GM18907 (cell line): ENCODE measurements around the gene ILF3.
"Not testable (repeated sequence)": the region's sequence is repeated elsewhere in the genome, so short reads cannot be mapped to it uniquely, and the experiment has no call there.

Experiments used
- ATAC-seq: cut with Tn5 transposase; IDR thresholded peaks from one replicate; pipeline ENCODE4 v1.9.1; 2021; ENCODE audit warnings: mild to moderate bottlenecking, moderate library complexity; ENCODE audit not compliant: unreplicated experiment

ILF3 gene

DNA sequence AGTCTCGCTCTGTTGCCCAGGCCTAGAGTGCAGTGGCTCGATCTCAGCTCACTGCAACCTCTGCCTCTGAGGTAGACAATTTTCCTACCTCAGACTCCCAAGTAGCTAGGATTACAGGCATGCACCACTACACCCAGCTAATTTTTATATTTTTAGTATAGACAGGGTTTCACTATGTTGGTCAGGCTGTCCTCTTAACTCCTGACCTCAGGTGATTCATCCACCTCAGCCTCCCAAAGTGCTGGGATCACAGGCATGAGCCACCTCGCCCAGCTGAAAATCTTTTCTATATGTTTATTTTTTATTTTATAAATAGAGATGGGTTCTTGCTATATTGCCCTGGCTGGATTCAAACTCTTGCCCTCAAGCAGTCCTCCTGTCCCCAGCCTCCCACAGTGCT is 17.8 kb downstream of the ILF3 start:
- ATAC-seq = not testable (repeated sequence)

- not testable (repeated sequence) for ATAC-seq
These were observed 21.1 kb downstream of the ILF3 start for GRCh38 chr19:10675214-10675613.

GRCh38 chr19:10677751-10678150 is 23.6 kb downstream of the ILF3 start:
- no peak for ATAC-seq

DNA sequence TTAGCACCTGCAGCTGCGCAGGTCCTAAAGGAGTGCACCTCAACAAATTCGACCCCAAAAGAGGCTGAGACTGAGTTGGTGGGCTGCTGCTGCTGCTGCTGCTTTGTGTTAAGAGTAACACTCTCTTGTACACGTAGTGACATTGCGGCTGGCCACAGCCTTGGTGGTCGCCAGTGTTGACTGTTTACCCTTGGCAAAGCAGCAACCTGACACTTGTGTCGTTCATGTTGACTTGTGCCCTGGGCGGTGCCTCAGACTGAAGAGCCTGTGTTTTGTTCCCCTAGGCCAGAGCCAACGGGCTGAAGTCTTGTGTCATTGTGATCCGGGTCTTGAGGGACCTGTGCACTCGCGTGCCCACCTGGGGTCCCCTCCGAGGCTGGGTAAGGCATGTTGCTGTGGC is 24.7 kb downstream of the ILF3 start:
- no peak for ATAC-seq

DNA sequence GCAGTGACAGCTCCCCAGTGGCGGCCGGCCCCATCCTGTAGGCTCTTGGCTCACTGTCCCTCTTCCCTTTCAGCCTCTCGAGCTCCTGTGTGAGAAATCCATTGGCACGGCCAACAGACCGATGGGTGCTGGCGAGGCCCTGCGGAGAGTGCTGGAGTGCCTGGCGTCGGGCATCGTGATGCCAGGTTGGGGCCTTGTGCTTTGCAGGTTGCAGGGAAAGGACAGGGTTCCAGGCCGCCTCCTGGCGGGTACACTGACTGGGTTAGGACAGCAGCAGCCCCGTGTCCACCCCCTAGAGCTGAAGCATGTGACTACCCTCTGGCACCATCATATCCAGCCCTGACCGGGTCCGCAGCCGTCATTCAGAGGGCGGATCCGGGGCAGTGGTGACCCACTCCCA is 25.6 kb downstream of the ILF3 start:
- ATAC-seq = no peak

DNA sequence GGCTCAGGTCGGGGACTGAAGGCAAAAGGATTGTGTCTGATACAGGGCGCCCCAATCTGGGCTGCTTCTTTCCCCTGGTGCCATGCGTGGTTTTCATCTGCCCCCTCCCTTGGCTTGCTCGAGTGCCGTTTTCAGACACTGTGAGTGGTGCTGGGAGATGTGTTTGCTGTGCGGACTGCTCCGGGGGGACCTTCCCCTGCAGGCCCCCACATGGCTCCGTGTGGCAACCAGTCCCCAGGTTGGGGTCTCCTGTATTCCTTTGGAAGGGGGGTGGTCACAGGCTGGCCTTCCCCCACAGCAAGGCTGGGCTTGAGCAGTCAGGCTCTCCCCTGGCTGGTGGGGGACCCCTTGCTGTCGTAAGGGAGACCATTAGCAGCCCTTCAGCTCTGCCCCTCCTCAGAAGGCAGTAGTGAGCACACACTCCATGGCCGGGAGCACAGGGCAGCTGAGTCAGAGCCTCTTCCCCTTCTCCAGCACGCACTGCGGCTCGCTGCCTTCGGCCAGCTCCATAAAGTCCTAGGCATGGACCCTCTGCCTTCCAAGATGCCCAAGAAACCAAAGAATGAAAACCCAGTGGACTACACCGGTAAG is 26.5 kb downstream of the ILF3 start:
- ATAC-seq = no peak

DNA sequence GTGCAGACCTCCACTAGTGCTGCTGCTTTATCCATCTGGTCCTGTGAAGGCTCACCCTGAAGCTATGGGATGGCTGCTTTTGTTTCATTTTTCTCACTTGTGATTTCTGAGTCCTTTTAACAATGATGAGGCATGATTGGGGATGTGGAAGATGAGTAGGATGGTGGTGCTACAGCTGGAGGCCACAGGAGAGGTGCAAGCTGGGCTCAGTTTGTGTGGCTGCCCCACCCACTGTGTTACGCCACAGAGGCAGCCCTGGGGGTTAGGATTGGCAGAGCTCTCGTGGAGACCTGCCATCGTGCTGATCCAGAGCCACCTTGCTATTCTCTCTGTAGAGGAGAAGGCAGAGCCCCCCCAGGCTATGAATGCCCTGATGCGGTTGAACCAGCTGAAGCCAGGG is 27.5 kb downstream of the ILF3 start:
- no peak for ATAC-seq

- no peak for ATAC-seq
These were observed 28.4 kb downstream of the ILF3 start for GRCh38 chr19:10682397-10683063.

DNA sequence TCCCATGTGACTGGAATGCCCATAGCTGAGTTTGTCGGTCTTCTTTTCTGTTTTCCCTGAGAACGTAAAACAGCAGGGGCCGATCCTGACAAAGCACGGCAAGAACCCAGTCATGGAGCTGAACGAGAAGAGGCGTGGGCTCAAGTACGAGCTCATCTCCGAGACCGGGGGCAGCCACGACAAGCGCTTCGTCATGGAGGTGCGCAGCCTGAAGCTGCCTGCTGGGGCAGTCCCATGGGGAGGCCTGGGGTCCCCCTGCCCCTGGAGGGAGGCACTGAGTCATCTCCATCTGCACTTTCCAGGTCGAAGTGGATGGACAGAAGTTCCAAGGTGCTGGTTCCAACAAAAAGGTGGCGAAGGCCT is 28.9 kb downstream of the ILF3 start:
- ATAC-seq = no peak

GRCh38 chr19:10683582-10683981 is 29.4 kb downstream of the ILF3 start:
- no peak for ATAC-seq

DNA sequence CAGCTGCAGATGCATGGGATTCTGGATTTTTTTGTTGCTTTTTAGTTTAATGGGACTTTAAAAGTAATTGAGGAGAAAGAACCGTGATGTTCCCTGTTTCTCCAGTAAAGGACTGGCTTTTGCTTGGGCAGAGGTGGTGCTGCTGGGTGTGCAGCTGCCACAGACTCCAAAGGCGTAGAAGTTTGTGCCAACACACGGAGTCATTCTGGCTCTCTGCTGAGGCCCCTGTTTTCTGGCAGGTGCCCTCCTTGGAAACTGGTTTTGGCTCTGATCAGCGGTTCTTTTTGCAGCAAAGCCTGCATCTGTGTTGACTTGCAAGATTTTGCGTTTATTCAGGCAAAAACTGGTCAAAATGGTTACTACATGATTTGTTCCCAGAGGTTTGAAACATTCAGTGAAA is 31.1 kb downstream of the ILF3 start:
- no peak for ATAC-seq

- no peak for ATAC-seq
These were observed 32.0 kb downstream of the ILF3 start for GRCh38 chr19:10686193-10686592.

GRCh38 chr19:10686661-10687517 is 32.7 kb downstream of the ILF3 start:
- no peak for ATAC-seq

DNA sequence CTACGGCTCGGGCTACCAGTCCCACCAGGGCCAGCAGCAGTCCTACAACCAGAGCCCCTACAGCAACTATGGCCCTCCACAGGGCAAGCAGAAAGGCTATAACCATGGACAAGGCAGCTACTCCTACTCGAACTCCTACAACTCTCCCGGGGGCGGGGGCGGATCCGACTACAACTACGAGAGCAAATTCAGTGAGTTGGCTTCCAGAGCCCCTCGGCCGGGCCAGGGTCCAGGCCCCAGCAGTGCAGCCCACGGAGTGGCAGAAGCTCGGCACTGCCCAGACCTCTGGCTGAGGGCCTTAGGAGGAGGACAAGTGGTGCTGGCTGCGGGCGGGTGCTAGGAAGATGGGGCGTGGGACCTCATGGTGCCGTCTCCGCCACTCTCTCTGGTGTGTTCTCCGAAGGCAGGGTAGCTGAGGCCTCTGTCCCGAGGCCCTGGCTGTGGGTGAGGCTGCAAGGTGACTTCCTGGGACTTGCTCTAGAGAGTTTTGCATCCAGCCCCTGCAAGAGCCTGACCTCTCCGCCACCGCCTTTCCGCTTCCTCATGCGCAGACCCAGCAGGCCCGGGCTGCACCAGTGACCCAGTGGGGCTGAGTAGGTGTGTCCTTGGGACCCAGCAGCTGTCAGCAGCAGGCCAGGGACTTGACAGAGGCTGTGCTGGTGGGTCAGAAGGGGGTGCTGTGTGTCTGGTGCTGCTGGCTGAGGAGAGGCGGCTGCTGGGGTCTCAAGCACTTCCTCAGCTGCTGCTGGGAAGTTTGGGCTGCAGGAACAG is 33.6 kb downstream of the ILF3 start:
- ATAC-seq = no peak

DNA sequence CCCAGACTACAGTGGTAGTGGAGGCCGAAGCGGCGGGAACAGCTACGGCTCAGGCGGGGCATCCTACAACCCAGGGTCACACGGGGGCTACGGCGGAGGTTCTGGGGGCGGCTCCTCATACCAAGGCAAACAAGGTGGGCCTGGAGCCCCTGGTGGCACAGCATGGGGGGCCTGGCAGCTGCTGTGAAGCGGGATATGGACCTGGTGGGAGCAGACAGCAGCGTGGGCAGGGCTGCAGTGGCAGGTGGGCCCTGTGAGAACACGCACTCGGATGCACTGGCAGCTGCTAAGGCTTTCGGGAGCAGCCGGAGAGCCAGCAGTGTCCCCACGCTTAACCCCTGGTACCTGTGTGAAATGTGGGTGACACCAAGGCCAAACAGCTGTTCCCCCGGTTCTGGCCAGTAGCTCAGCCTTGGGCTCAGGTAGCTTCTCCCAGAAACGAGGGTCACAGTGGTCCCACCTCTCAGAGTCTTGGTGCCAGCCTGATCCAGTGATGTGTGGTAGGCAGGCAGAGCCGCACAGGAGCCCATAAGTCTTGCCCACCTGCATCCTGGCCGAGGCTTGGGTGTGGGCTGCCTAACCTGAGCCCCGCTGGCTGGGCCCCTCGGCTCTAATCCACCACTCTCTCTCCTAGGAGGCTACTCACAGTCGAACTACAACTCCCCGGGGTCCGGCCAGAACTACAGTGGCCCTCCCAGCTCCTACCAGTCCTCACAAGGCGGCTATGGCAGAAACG is 34.6 kb downstream of the ILF3 start:
- ATAC-seq = no peak

GRCh38 chr19:10690341-10690781 is 36.2 kb downstream of the ILF3 start:
- ATAC-seq = no peak

DNA sequence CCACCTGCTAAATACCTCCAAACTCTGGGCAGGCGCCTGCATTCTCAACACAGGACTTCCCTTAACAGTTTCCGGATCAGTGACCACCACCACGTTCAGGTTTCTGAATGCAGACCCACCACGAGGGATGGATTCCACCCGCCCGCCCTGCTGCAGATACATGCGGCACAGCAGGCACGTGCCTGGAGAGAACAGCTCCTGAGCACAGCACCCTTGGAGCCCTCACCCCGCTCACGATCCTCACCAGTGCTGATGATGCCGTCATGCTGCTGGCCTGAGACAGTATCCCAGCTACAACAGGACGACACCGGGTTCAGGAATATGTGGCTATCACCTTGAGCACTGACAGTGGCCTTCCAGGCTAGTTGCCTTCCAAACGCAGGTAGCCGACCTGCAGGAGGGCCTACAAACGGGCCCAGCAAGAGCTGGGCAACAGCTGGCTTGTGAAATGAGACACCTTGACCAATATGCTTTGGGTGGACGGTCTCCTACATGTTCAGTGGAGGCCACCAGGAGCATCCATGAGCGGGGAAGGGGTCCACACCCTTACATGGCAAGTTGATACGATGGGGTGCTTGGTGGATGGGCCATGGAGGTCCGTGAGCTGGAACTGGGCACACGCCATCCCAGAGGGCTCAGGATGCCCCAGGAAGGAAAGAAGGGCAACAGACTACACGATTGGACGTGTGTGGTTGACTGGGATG is 37.2 kb downstream of the ILF3 start:
- no peak for ATAC-seq

DNA sequence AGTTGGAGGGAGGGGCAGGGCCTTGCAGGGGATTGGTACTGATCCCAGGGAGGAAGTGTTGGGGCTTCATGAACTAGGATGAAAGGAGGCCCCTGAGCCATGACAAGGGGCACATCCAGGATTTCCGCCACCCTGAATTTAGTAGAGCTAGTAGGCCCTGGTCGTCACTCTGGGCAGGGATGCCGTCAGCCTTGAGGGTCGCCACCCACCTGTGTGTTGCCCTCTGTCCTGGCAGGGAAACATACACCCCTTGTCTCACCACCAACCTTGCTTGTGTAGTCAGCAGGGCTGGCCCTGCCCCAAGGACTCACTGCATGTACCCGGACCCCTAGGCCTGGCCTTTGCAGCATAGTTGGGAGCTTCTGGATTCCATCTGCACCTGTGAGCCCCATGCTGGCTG is 37.7 kb downstream of the ILF3 start:
- no peak for ATAC-seq

GRCh38 chr19:10692673-10693264 is 38.6 kb downstream of the ILF3 start:
- ATAC-seq = no peak
